ENCODE data around the gene PRAMEF1.
"Not testable (repeated sequence)": the region's sequence is repeated elsewhere in the genome, so short reads cannot be mapped to it uniquely, and the experiment has no call there.

The PRAMEF1 gene

DNA sequence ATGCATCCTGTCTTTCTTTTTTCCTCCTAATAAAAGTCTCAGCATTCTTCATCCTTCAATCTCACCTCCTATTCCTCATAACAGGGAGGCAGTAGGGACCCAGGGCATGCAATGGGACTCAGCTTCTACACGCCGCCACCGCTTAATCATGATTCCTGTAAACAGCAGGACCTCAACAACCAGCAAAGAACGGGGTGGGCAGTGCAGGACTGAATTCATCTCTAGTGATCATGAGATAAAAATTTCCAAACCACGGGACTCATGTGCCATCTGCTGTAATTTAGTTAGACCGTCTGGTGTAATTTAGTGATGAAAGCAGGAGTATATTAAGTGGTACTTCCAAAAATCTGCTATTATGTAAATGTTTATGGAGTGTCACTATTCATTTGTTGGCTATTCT lies 12.3 kb upstream of the PRAMEF1 start:
- Histone ChIP-seq H3K9ac (ENCODE audit: low read length) (no peak overlapping the region), H3K9me3 (ENCODE audit: control insufficient read depth, low read length) (no peaks in the 10 kb centered on the region), H3K36me3 (ENCODE audit: control insufficient read depth, insufficient read depth, low read length) (no peaks in the 10 kb centered on the region), H3K27me3 (ENCODE audit: control insufficient read depth, insufficient read depth, low read length) (no peaks in the 10 kb centered on the region), H3K4me1 (ENCODE audit: control insufficient read depth, insufficient read depth, low read length) (no peaks in the 10 kb centered on the region), H3K4me3 (ENCODE audit: low read length) (no peak overlapping the region)

GRCh38 chr1:12781488-12781887 lies 9.7 kb upstream of the PRAMEF1 start:
- H3K4me3 ChIP-seq (ENCODE audit: low read length); H3K9ac ChIP-seq (ENCODE audit: low read length); H3K36me3 ChIP-seq (ENCODE audit: control insufficient read depth, insufficient read depth, low read length); H3K9me3 ChIP-seq (ENCODE audit: control insufficient read depth, low read length); H3K4me1 ChIP-seq (ENCODE audit: control insufficient read depth, insufficient read depth, low read length); H3K27me3 ChIP-seq (ENCODE audit: control insufficient read depth, insufficient read depth, low read length): not testable (repeated sequence)

DNA sequence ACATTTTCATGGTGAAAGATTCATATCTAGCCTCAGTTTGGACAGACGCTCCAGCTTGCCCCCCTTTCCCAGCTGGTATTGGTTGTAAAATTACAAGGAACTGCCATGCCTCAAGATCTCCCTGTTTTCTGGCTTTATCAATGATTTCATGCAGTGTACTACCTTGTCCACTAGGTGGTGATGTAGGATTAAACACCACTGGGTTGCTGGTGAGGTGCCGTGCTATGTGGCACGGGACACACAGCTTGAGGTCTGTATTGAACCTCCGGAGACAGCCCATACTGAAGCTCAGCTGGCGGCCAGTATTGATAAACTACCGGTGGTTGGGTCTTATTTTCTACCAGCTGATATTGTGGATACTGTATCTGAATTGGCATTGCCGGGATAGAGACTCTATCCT lies 7.4 kb upstream of the PRAMEF1 start:
- H3K36me3 ChIP-seq (ENCODE audit: control insufficient read depth, insufficient read depth, low read length); H3K9me3 ChIP-seq (ENCODE audit: control insufficient read depth, low read length); H3K27me3 ChIP-seq (ENCODE audit: control insufficient read depth, insufficient read depth, low read length); H3K4me3 ChIP-seq (ENCODE audit: low read length); H3K9ac ChIP-seq (ENCODE audit: low read length); H3K4me1 ChIP-seq (ENCODE audit: control insufficient read depth, insufficient read depth, low read length): not testable (repeated sequence)

- H3K4me3 ChIP-seq (ENCODE audit: low read length); H3K4me1 ChIP-seq (ENCODE audit: control insufficient read depth, insufficient read depth, low read length); H3K27me3 ChIP-seq (ENCODE audit: control insufficient read depth, insufficient read depth, low read length); H3K9me3 ChIP-seq (ENCODE audit: control insufficient read depth, low read length); H3K9ac ChIP-seq (ENCODE audit: low read length); H3K36me3 ChIP-seq (ENCODE audit: control insufficient read depth, insufficient read depth, low read length): not testable (repeated sequence)
Measured at GRCh38 chr1:12784729-12785128, 6.5 kb upstream of the PRAMEF1 start.

DNA sequence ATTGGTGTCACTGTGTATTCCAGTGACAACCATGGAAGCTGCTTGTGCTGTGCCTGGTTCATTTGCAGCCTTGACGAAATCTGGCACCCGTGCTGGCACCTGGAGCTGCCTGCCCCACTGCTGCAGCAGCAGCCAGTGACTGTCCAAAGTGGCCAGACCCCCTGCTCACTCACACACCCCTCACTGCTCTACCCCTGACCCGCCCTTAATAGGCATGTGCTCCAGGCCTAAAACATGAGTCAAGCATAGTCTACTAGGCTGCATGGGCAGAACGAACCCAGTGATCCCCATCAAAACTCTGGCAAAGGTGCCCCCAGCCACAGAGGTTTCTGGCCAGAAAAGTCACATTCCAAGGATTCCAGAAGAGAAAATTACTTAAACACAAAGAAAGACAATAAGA lies 7.7 kb downstream of the PRAMEF1 start:
- Histone ChIP-seq H3K9ac (ENCODE audit: low read length) (no peak overlapping the region), H3K4me1 (ENCODE audit: control insufficient read depth, insufficient read depth, low read length) (no peaks in the 10 kb centered on the region), H3K36me3 (ENCODE audit: control insufficient read depth, insufficient read depth, low read length) (no peaks in the 10 kb centered on the region), H3K4me3 (ENCODE audit: low read length) (no peak overlapping the region), H3K27me3 (ENCODE audit: control insufficient read depth, insufficient read depth, low read length) (no peaks in the 10 kb centered on the region), H3K9me3 (ENCODE audit: control insufficient read depth, low read length) (no peaks in the 10 kb centered on the region)

GRCh38 chr1:12799730-12800129 lies 8.5 kb downstream of the PRAMEF1 start:
- H3K36me3 ChIP-seq (ENCODE audit: control insufficient read depth, insufficient read depth, low read length) = no peaks in the 10 kb centered on the region
- no peaks in the 10 kb centered on the region for H3K27me3 ChIP-seq (ENCODE audit: control insufficient read depth, insufficient read depth, low read length)
- H3K9ac ChIP-seq (ENCODE audit: low read length) = no peak overlapping the region
- H3K4me3 ChIP-seq (ENCODE audit: low read length) = no peak overlapping the region
- no peaks in the 10 kb centered on the region for H3K4me1 ChIP-seq (ENCODE audit: control insufficient read depth, insufficient read depth, low read length)
- no peaks in the 10 kb centered on the region for H3K9me3 ChIP-seq (ENCODE audit: control insufficient read depth, low read length)

DNA sequence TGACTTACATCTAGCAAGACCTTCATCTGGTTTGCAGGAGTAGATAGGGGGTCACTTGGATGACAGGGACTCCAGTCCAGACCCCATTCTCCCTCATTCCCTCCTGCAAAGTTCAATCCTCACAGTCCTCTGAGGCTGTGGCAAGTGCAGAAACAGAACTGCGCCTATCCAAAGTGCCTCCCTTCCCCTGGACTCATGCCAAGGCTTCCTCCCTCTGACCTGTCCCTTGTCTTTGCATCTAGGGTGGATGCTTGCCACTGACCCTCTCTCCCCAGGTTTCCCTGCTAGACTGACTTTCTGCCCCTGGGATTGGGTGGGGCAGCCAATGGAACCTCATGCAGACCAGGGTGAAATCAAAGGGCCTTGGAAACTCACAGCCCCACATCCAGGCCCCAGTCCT lies 18.7 kb downstream of the PRAMEF1 start:
- H3K36me3 ChIP-seq (ENCODE audit: control insufficient read depth, insufficient read depth, low read length) = no peaks in the 10 kb centered on the region
- no peak overlapping the region for H3K9ac ChIP-seq (ENCODE audit: low read length)
- no peak overlapping the region for H3K4me3 ChIP-seq (ENCODE audit: low read length)
- H3K9me3 ChIP-seq (ENCODE audit: control insufficient read depth, low read length) = no peaks in the 10 kb centered on the region
- no peaks in the 10 kb centered on the region for H3K27me3 ChIP-seq (ENCODE audit: control insufficient read depth, insufficient read depth, low read length)
- no peaks in the 10 kb centered on the region for H3K4me1 ChIP-seq (ENCODE audit: control insufficient read depth, insufficient read depth, low read length)

GRCh38 chr1:12810691-12811408 lies 19.7 kb downstream of the PRAMEF1 start:
- no peaks in the 10 kb centered on the region for H3K27me3 ChIP-seq (ENCODE audit: control insufficient read depth, insufficient read depth, low read length)
- H3K4me3 ChIP-seq (ENCODE audit: low read length) = no peak overlapping the region
- no peak overlapping the region for H3K9ac ChIP-seq (ENCODE audit: low read length)
- no peaks in the 10 kb centered on the region for H3K4me1 ChIP-seq (ENCODE audit: control insufficient read depth, insufficient read depth, low read length)
- no peaks in the 10 kb centered on the region for H3K9me3 ChIP-seq (ENCODE audit: control insufficient read depth, low read length)
- no peaks in the 10 kb centered on the region for H3K36me3 ChIP-seq (ENCODE audit: control insufficient read depth, insufficient read depth, low read length)

DNA sequence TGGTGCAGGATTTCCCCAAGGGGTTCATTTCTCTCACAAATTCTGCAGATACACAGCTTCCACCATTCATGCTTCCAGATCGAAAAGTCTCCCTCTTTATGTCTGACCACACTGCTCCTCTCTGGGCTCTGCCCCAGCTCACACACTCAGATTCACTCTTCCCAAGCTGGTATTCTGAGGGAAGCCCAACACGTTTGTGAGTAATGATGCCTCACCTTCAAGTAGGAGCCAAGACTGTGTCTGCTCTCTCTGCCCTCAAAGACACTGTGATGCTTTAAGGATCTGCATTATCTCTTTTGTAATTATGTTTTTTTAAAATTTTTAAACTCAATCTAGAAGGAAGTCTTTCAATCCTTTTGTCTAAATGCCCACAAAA lies 20.2 kb downstream of the PRAMEF1 start:
- no peak overlapping the region for H3K4me3 ChIP-seq (ENCODE audit: low read length)
- H3K9ac ChIP-seq (ENCODE audit: low read length) = no peak overlapping the region
- H3K36me3 ChIP-seq (ENCODE audit: control insufficient read depth, insufficient read depth, low read length) = no peaks in the 10 kb centered on the region
- no peaks in the 10 kb centered on the region for H3K4me1 ChIP-seq (ENCODE audit: control insufficient read depth, insufficient read depth, low read length)
- no peaks in the 10 kb centered on the region for H3K9me3 ChIP-seq (ENCODE audit: control insufficient read depth, low read length)
- H3K27me3 ChIP-seq (ENCODE audit: control insufficient read depth, insufficient read depth, low read length) = no peaks in the 10 kb centered on the region

- not testable (repeated sequence) for H3K4me3 ChIP-seq (ENCODE audit: low read length); H3K9me3 ChIP-seq (ENCODE audit: control insufficient read depth, low read length); H3K9ac ChIP-seq (ENCODE audit: low read length); H3K36me3 ChIP-seq (ENCODE audit: control insufficient read depth, insufficient read depth, low read length); H3K4me1 ChIP-seq (ENCODE audit: control insufficient read depth, insufficient read depth, low read length); H3K27me3 ChIP-seq (ENCODE audit: control insufficient read depth, insufficient read depth, low read length)
Measured at GRCh38 chr1:12819061-12819460, 27.9 kb downstream of the PRAMEF1 start.

GRCh38 chr1:12831310-12831709 lies 40.1 kb downstream of the PRAMEF1 start, which contains the start of gene PRAMEF11:
Gene PRAMEF11, minus strand, starts transcription at chr1:12831410. Its CDS starts 2,621 bp downstream, at chr1:12828789.
- not testable (repeated sequence) for H3K9ac ChIP-seq (ENCODE audit: low read length); H3K27me3 ChIP-seq (ENCODE audit: control insufficient read depth, insufficient read depth, low read length); H3K4me3 ChIP-seq (ENCODE audit: low read length); H3K36me3 ChIP-seq (ENCODE audit: control insufficient read depth, insufficient read depth, low read length); H3K4me1 ChIP-seq (ENCODE audit: control insufficient read depth, insufficient read depth, low read length); H3K9me3 ChIP-seq (ENCODE audit: control insufficient read depth, low read length)

DNA sequence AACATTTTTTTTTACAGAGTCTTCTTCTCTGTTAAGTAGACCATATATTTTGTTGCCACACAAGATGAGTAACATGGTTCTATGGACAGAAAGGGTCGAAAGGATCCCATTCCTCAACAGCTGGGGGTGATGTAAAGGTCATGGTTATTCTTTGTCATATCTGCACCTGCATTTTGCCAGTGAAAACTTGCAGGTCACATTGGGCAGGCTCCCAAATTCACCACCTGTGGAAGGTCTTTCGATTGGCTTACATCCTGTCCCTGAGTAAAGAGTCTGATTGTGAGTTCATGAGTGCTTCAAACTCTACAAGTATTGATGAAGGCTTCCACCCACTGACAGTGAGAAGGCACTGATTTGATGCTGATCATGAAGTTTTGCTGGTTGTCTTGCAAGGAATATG lies 42.1 kb downstream of the PRAMEF1 start:
- not testable (repeated sequence) for H3K27me3 ChIP-seq (ENCODE audit: control insufficient read depth, insufficient read depth, low read length); H3K9ac ChIP-seq (ENCODE audit: low read length); H3K4me3 ChIP-seq (ENCODE audit: low read length); H3K9me3 ChIP-seq (ENCODE audit: control insufficient read depth, low read length); H3K36me3 ChIP-seq (ENCODE audit: control insufficient read depth, insufficient read depth, low read length); H3K4me1 ChIP-seq (ENCODE audit: control insufficient read depth, insufficient read depth, low read length)

All from mucosa of stomach (tissue), 1 donor.